H1 (cell line): ENCODE data around the gene ARRB1.

Experiments used
- ASH2L ChIP-seq: fragments of 200-600, 300-600 bp; sonication (generic); IDR thresholded peaks from one replicate; pipeline ENCODE4 v1.7.1; 2017; ENCODE audit warnings: low read length
- BACH1 ChIP-seq: IDR thresholded peaks from 2 replicates; pipeline ENCODE4 v1.6.1; 2012; ENCODE audit warnings: low read length, improper control_type of control experiment
- BRCA1 ChIP-seq: IDR thresholded peaks from 2 replicates; pipeline ENCODE4 v1.6.1; 2012; ENCODE audit warnings: low read depth, low read length, improper control_type of control experiment
- CBX5 ChIP-seq: fragments of 300-800, 300-1000 bp; sonication (generic); IDR thresholded peaks from 2 replicates; pipeline ENCODE4 v1.7.1; 2016; ENCODE audit warnings: antibody characterized with exemption, low read length, low read depth
- CHD2 ChIP-seq: IDR thresholded peaks from 2 replicates; pipeline ENCODE4 v1.6.1; 2012; ENCODE audit warnings: low read length, improper control_type of control experiment
- GABPA ChIP-seq: IDR thresholded peaks from 2 replicates; pipeline ENCODE4 v1.6.1; 2011; ENCODE audit warnings: mild to moderate bottlenecking, low read length, moderate library complexity, borderline replicate concordance; ENCODE audit not compliant: insufficient read depth
- KDM1A ChIP-seq: fragments of 200-600, 300-600 bp; sonication (generic); IDR thresholded peaks from 2 replicates; pipeline ENCODE4 v1.7.1; 2016; ENCODE audit warnings: mild to moderate bottlenecking, low read length, borderline replicate concordance
- POLR2A ChIP-seq, 2 experiments: IDR thresholded peaks; 1 replicate in 1 of 2; 2 replicates in 1 of 2; pipeline ENCODE4 v1.6.1; 2011; ENCODE audit warnings: low read depth in 2 of 2, low read length in 2 of 2, mild to moderate bottlenecking in 2 of 2; ENCODE audit errors: control extremely low read depth in 1 of 2
- POLR2AphosphoS5 ChIP-seq: IDR thresholded peaks from 2 replicates; pipeline ENCODE4 v1.6.1; 2011; ENCODE audit warnings: low read depth, low read length
- SIN3A ChIP-seq, 2 experiments: IDR thresholded peaks in 1 of 2; conservative IDR thresholded peaks in 1 of 2; 2 replicates each; pipeline ENCODE4 v1.6.1; 2011 to 2012; ENCODE audit warnings: low read length in 2 of 2, improper control_type of control experiment in 1 of 2, low read depth in 1 of 2, mild to moderate bottlenecking in 1 of 2
- TBP ChIP-seq: IDR thresholded peaks from 2 replicates; pipeline ENCODE4 v1.6.1; 2011; ENCODE audit warnings: low read depth, low read length, improper control_type of control experiment
- TF ChIP-seq, protein P1 (sequence below), 3 experiments: IDR thresholded peaks; 1 replicate in 2 of 3; 2 replicates in 1 of 3; pipeline versions ENCODE4 v1.5.1 to v1.6.1; 2011; ENCODE audit warnings: low read length in 3 of 3, mild to moderate bottlenecking in 3 of 3, inconsistent platforms in 2 of 3, low read depth in 1 of 3, moderate library complexity in 1 of 3; ENCODE audit not compliant: insufficient read depth in 1 of 3; ENCODE audit errors: control extremely low read depth in 1 of 3

GRCh38 chr11:75268626-75269366, 82.7 kb downstream of the ARRB1 start:
- TF ChIP-seq BACH1 = no peak
- no peak for TF ChIP-seq BRCA1
- TF ChIP-seq, protein P1, sequence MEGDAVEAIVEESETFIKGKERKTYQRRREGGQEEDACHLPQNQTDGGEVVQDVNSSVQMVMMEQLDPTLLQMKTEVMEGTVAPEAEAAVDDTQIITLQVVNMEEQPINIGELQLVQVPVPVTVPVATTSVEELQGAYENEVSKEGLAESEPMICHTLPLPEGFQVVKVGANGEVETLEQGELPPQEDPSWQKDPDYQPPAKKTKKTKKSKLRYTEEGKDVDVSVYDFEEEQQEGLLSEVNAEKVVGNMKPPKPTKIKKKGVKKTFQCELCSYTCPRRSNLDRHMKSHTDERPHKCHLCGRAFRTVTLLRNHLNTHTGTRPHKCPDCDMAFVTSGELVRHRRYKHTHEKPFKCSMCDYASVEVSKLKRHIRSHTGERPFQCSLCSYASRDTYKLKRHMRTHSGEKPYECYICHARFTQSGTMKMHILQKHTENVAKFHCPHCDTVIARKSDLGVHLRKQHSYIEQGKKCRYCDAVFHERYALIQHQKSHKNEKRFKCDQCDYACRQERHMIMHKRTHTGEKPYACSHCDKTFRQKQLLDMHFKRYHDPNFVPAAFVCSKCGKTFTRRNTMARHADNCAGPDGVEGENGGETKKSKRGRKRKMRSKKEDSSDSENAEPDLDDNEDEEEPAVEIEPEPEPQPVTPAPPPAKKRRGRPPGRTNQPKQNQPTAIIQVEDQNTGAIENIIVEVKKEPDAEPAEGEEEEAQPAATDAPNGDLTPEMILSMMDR (IDR thresholded peaks at IDR 0.05; ENCODE audit: control extremely low read depth in 1 of 3, insufficient read depth in 1 of 3, low read depth in 1 of 3, low read length in 3 of 3) = no peak
- no peak for TF ChIP-seq CHD2
- no peak for TF ChIP-seq POLR2A (IDR thresholded peaks at IDR 0.05; ENCODE audit: control extremely low read depth in 1 of 2, low read depth in 2 of 2, low read length in 2 of 2)
- no peak for TF ChIP-seq GABPA
- TF ChIP-seq CBX5 = no peak
- TF ChIP-seq ASH2L = no peak
- no peak for TF ChIP-seq POLR2AphosphoS5
- TF ChIP-seq SIN3A (conservative IDR thresholded peaks at IDR 0.05 in 1 of 2, IDR thresholded peaks at IDR 0.05 in 1 of 2; ENCODE audit: low read depth in 1 of 2, low read length in 2 of 2) = no peak
- TF ChIP-seq KDM1A = no peak
- no peak for TF ChIP-seq TBP
